ENCODE data around the gene MCF2L.

Gene MCF2L

DNA sequence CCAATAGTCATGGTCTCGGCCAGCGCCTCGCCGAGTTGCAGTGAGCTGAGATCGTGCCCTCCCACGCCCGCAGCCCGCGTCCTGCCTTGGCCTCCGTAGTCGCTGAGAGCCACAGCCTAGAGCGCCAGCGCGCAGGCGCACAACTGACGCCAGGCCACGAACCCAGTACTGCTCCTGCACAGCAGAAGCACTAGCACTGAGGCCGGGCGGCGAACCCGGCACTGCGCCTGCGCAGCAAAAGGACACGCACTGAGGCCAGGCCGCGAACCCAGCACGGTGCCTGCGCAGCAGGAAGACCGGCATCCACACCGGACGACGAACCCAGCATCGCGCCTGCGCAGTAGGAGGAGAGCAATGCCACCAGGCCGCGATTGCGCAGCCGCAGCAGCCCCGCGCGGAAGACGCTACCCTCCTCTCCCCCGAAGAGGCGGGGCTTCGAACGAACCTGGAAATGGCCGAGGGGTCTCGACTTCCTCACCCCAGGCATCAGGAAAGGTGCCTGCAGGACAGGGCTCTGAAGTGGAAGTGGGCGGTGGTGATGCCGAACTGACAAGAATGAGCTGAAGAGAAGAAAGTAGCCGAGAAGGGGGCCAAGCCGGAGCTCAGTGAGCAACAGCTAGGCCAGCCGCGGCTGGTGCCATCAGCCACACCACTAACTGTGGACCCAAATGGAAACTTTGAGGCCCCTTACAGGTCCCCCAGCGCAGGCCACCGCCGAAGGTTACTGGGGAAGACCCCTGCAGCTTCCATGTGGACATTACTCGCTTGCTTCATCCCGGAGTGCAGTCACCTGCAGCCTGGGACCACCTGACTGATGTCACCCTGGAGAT, 161.1 kb downstream of the MCF2L start:
- peak; percentile 19 for DNase-seq

- no peak for DNase-seq
Measured at GRCh38 chr13:113135281-113135760, 166.3 kb downstream of the MCF2L start.

DNA sequence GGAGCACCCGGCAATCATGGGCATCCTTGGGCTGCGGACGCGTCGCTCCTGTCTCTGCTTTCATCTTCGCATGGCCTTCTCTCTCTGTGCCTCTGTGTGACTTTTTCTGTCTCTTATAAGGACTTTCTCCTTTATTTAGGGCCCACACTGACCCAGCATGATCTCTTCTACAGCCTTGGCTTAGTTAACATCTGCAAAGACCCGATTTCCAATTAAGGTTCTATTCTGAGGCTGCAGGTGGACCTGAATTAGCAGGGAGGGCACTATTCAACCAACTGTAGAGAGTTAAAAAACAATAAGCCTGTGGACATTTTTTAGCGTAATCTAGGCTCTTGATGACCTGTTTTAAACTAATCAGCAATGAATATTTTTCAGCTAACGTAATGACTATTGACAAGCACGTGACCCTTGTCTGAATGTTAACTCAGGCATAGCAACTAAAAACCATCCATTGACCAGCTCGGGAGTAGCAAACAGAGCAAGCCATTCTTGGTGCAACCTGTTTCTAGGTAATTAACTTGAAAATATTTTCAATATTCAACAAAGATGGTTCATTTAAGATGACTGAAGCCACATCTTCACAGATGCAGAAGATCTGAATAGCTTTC, 168.8 kb downstream of the MCF2L start:
- DNase-seq = no peak

- DNase-seq = no peak
Measured at GRCh38 chr13:113138792-113139551, 170.0 kb downstream of the MCF2L start.

DNA sequence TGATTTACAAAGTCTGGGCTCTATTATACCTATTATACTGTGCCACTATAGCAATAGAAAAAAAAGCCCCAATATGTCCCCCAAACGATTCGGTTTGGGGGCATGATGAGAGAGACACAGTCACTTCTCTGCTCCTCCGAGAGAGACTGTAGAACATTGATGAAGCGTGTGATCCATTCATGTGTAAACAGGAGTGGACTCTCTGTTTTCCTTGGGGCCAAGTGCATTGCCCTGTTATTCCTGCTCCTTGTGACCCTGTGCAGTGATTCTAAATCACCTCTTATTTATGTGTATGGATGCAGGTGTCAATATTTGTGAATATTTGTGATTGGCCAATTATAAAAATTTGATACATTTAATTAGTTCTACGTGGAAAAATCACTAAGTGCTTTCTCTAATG, 170.6 kb downstream of the MCF2L start:
- DNase-seq = no peak

- DNase-seq = no peak
Measured at GRCh38 chr13:113140677-113141600, 171.9 kb downstream of the MCF2L start.

- DNase-seq = no peak
Measured at GRCh38 chr13:113141601-113141970, 172.6 kb downstream of the MCF2L start.

DNA sequence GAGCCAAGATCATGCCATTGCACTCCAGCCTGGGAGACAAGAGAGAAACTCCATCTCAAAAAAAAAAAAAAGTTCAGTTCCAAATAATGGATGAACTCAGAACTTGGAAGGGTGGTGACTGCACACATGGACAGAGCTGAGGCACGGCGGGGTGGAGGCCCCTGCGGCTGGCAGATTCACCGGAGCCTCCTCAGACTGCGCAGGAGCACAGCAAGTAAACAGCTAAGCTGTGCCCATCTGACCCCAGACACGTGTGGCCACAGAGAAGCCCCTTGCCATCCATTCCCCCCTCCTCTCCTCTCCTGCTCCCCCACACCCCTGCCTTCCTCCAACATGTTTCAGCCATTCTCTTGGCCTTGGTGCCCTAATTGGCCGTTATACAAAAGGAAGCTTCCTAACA, 173.9 kb downstream of the MCF2L start:
- DNase-seq = no peak

GRCh38 chr13:113143466-113144254, 174.6 kb downstream of the MCF2L start:
- DNase-seq = no peak

DNA sequence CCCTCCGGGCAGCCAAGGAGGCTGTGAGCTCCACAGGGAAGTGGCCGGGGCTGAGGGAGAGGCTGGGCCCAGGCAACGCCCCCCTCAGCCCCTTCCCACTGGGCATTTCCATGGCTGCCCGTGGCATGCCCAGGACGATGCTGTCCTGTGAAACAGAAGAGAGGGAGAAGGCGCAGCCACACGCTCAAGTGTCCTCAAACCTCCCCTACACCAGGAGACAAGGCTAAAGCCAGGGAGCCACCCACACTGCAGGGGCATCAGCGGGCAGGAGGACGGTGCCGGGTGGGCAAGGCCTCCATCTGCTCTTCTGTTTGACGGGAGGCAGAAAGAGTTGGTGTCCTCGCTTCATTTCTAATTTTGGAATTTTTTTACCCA, 175.2 kb downstream of the MCF2L start:
- DNase-seq = no peak

DNA sequence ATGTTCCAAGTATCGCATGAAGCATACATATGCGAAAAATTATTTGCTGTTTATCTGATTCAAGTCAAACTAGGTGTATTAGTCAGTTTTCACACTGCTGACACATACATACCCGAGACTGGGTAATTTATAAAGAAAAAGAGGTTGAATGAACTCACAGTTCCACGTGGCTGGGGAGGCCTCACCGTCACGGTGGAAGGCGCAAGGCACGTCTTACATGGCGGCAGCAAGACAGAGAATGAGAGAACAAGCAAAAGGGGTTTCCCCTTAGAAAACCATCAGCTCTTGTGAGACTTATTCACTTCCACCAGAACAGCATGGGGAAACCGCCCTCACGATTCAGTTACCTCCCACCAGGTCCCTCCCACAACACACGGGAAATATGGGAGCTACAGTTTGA, 176.5 kb downstream of the MCF2L start:
- no peak for DNase-seq

DNA sequence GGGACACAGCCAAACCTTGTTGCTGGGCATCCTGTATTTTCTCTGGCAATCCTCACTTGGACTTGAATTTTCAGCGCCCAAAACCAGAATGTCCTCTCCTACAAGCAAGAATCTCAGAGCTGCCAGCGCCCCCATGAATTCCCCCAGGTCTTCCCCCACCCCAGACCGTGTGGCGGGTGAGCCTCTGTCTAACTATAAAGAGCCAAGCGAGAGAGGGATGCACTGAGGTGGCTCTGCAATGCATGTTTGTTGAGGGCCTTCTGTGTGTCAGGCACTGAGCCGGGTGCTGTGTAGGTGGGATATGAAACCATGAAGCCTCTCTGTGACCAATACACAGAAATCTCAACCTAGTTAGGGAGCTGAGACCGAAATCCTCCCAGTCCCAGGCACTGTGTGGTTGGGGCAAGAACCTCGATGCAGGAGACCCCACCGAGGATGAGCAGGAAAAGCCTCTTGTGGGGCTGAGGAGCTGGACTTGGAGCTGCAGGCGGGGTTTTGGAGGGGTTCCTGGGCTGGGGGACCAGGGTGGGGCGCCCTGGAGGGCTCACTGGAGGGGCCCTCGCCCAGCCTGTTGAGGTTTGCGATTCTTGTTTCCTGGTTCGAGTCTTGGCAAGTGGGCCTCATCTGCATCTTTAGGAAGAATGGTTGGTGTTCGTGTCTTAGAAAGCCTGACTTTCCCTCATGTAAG, 177.0 kb downstream of the MCF2L start:
- DNase-seq = no peak

- DNase-seq = no peak
Measured at GRCh38 chr13:113146750-113147149, 177.7 kb downstream of the MCF2L start.

DNA sequence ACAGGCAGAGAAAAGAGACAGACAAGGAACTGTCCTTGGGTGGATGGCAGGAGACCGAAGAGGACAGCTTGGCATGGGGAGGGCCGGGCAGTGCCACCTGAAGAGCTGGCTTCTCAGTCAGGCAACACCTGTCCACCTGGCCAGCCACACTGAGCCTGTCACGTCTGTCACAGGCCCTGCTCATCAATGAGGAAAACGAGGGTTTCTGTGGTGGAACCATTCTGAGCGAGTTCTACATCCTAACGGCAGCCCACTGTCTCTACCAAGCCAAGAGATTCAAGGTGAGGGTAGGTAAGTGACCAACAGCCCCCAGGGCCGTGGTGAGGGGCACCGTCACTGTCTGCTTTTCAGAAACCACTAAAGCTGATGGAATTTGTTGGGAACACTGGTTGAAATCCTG, 178.2 kb downstream of the MCF2L start:
- DNase-seq = no peak

GRCh38 chr13:113148407-113148806, 179.4 kb downstream of the MCF2L start:
- no peak for DNase-seq

GRCh38 chr13:113148940-113149503, 180.0 kb downstream of the MCF2L start:
- DNase-seq = no peak

Data from fibroblast of skin of scalp (primary cell).